GM12878 (cell line): ENCODE measurements around the gene PDCD11. TPM values are rescaled to one million over a fixed set of nuclear protein-coding genes. Genes with fewer than 3 reads are reported as not detected.

Experiments
- ATAC-seq: fragments of 200-7000 bp; cut with Tn5 transposase; 3 replicates; pipeline ENCODE4 v1.9.1; 2020; ENCODE audit warnings: mild to moderate bottlenecking, moderate library complexity
- BruUV-seq: library from RNA; stranded (reverse); fragments of 400-500 nt; replicated peaks from 2 replicates; lab custom pipeline; 2021; lab: Mats Ljungman, UMichigan
- CTCF ChIA-PET: fragments of 300-600 bp; sonication (Branson Sonifier 250); formaldehyde crosslinking; extraction: SDS; loops from one replicate; lab custom pipeline; 2021; ENCODE audit warnings: inconsistent platforms; lab: Yijun Ruan, JAX
- POLR2A ChIA-PET: fragments of 350-600 bp; formaldehyde crosslinking; extraction: SDS; loops from one replicate; lab custom pipeline; 2021; ENCODE audit warnings: inconsistent platforms; lab: Charles Lee
- RAD21 ChIA-PET: fragments of 300-600 bp; sonication (Branson Sonifier 250); formaldehyde crosslinking; loops from one replicate; lab custom pipeline; 2023; ENCODE audit warnings: antibody characterized with exemption; ENCODE audit not compliant: unreplicated experiment; lab: Charles Lee
- SMC1A ChIA-PET: fragments of 300-600 bp; sonication (Branson Sonifier 250); formaldehyde crosslinking; loops from one replicate; lab custom pipeline; 2023; ENCODE audit not compliant: unreplicated experiment, uncharacterized antibody; lab: Charles Lee
- DNase-seq: peaks from one replicate; pipeline ENCODE4 v3.0.0-alpha.2; 2011; ENCODE audit warnings: low read depth, low spot score
- FAIRE-seq: peaks from 3 replicates; lab custom pipeline; 2011; peaks lifted over from hg19 to GRCh38; lab: Jason Lieb, UNC
- H2AFZ ChIP-seq: 2 replicates; pipeline ENCODE4 v1.6.0; 2011; ENCODE audit warnings: low read depth, low read length, control low read depth; ENCODE audit not compliant: control insufficient read depth
- H3K27ac ChIP-seq: 2 replicates; pipeline ENCODE4 v1.5.1; 2011; ENCODE audit warnings: control low read depth; ENCODE audit not compliant: control insufficient read depth, insufficient read depth
- H3K27me3 ChIP-seq, 2 experiments: replicated peaks in 1 of 2; 2 replicates each; pipeline versions ENCODE4 v1.6.0 to v1.6.1; 2011; ENCODE audit warnings: low read length in 1 of 2; ENCODE audit not compliant: control insufficient read depth in 2 of 2, insufficient read depth in 2 of 2
- H3K36me3 ChIP-seq, 2 experiments: 2 replicates each; pipeline ENCODE4 v1.5.1; 2011; ENCODE audit warnings: low read length in 1 of 2; ENCODE audit not compliant: control insufficient read depth in 2 of 2, insufficient read depth in 2 of 2
- H3K4me1 ChIP-seq: 2 replicates; pipeline ENCODE4 v1.6.1; 2011; ENCODE audit warnings: mild to moderate bottlenecking, low read length, moderate library complexity, mixed read lengths; ENCODE audit not compliant: control insufficient read depth, insufficient read depth
- H3K4me2 ChIP-seq: 2 replicates; pipeline ENCODE4 v1.6.0; 2011; ENCODE audit warnings: control low read depth; ENCODE audit not compliant: control insufficient read depth, insufficient read depth
- H3K4me3 ChIP-seq: fragments of 200-600 bp; sonication (generic); 2 replicates; pipeline ENCODE4 v1.5.1; 2016
- H3K79me2 ChIP-seq: 2 replicates; pipeline ENCODE4 v1.6.0; 2011; ENCODE audit warnings: low read length; ENCODE audit not compliant: control insufficient read depth, insufficient read depth
- H3K9ac ChIP-seq: 2 replicates; pipeline ENCODE4 v1.8.0; 2011; ENCODE audit warnings: low read length, control low read depth, mixed read lengths; ENCODE audit not compliant: control insufficient read depth, insufficient read depth
- H3K9me3 ChIP-seq: replicated peaks from 3 replicates; pipeline ENCODE4 v1.5.1; 2011; ENCODE audit warnings: mild to moderate bottlenecking, low read length; ENCODE audit not compliant: control insufficient read depth, insufficient read depth
- H4K20me1 ChIP-seq: 2 replicates; pipeline ENCODE4 v1.6.0; 2011; ENCODE audit not compliant: control insufficient read depth, insufficient read depth
- BHLHE40 ChIP-seq, 2 experiments: fragments of 450-650 bp in 1 of 2; IDR thresholded peaks; 2 replicates each; pipeline ENCODE4 v1.6.1; 2011 to 2017; ENCODE audit warnings: low read depth in 2 of 2, borderline replicate concordance in 1 of 2, improper control_type of control experiment in 1 of 2, low read length in 1 of 2, mild to moderate bottlenecking in 1 of 2
- CBX3 ChIP-seq: fragments of 200-600 bp; sonication (generic); IDR thresholded peaks from 2 replicates; pipeline ENCODE4 v1.6.1; 2016; ENCODE audit warnings: low read depth, borderline replicate concordance
- EGR1 ChIP-seq, 2 experiments: IDR thresholded peaks; 1 replicate in 1 of 2; 2 replicates in 1 of 2; pipeline ENCODE4 v1.6.1; 2011 to 2012; ENCODE audit warnings: low read depth in 2 of 2, low read length in 2 of 2, borderline replicate concordance in 1 of 2, mild to moderate bottlenecking in 1 of 2, moderate library complexity in 1 of 2
- IKZF1 ChIP-seq: fragments of 450-650 bp; conservative IDR thresholded peaks from 2 replicates; pipeline ENCODE4 v1.6.1; 2017; ENCODE audit warnings: antibody characterized with exemption, mild to moderate bottlenecking
- NFIC ChIP-seq: IDR thresholded peaks from 2 replicates; pipeline ENCODE4 v1.6.1; 2012; ENCODE audit warnings: low read depth, mild to moderate bottlenecking, inconsistent platforms, low read length, moderate library complexity
- NR2C1 ChIP-seq: fragments of 450-650 bp; IDR thresholded peaks from 2 replicates; pipeline ENCODE4 v1.6.1; 2017; ENCODE audit warnings: antibody characterized with exemption, mild to moderate bottlenecking, moderate library complexity
- WRNIP1 ChIP-seq: IDR thresholded peaks from 2 replicates; pipeline ENCODE4 v1.6.1; 2011; ENCODE audit warnings: low read depth, low read length, improper control_type of control experiment, borderline replicate concordance
- ZBED1 ChIP-seq: IDR thresholded peaks from 2 replicates; pipeline ENCODE4 v1.6.1; 2016; ENCODE audit warnings: borderline replicate concordance
- ZNF274 ChIP-seq: IDR thresholded peaks from one replicate; pipeline ENCODE4 v1.8.0; 2011; ENCODE audit not compliant: insufficient read length, insufficient read depth
- ZZZ3 ChIP-seq: IDR thresholded peaks from 2 replicates; pipeline ENCODE4 v1.6.1; 2011; ENCODE audit warnings: low read depth; ENCODE audit not compliant: control insufficient read depth, insufficient read length
- WGBS: methylation state at CpG from one replicate; pipeline ENCODE4 v1.1.6; 2016; ENCODE audit warnings: low lambda C conversion rate; ENCODE audit not compliant: insufficient replicate concordance, insufficient coverage; ENCODE audit errors: missing lambda C conversion rate; 5-methylcytosine and 5-hydroxymethylcytosine counted together
- in situ Hi-C: fragments of 300-500 bp; cut with MboI; formaldehyde crosslinking; loops from 9 replicates; pipeline ENCODE4 v1.14.3; 2018; ENCODE audit warnings: mixed read lengths
- intact Hi-C: fragments of 100-400 bp; cut with micrococcal nuclease; formaldehyde crosslinking; loops from one replicate; pipeline ENCODE4 v1.14.2; 2022; ENCODE audit not compliant: unreplicated experiment
- polyA plus RNA-seq, 11 experiments: library from polyadenylated mRNA; depleted of rRNA in 4 of 11; unstranded in 6 of 11; stranded (reverse) in 5 of 11; fragments of >200 nt; fragmentation: Nextera tagmentation in 4 of 11; fragmentation: Illumina TruSeq in 1 of 11; extraction: Ambion mirVana in 4 of 11; extraction: Trizol in 1 of 11; gene quantifications; 1 replicate in 1 of 11; 2 replicates in 10 of 11; pipeline versions ENCODE4 v1.2.1 to v1.2.3, GENCODE V29; 2011 to 2016; ENCODE audit warnings: inconsistent platforms in 2 of 11, missing spikeins in 2 of 11, low read depth in 1 of 11
- total RNA-seq, 4 experiments: library from RNA; depleted of rRNA in 3 of 4; stranded (reverse); fragments of >200 nt in 3 of 4; fragmentation: Illumina TruSeq in 1 of 4; extraction: Trizol in 1 of 4; gene quantifications; 2 replicates each; pipeline versions ENCODE4 v1.2.1 to v1.2.3, GENCODE V29; 2013 to 2021
- TF ChIP-seq, protein P1 (sequence below): fragments of 450-650 bp; IDR thresholded peaks from 2 replicates; pipeline ENCODE4 v1.6.1; 2017; ENCODE audit warnings: mild to moderate bottlenecking

Gene PDCD11
- total and polyA plus RNA-seq, 10 of the 15 experiments (the other 5 are each of a cell fraction or from before 2014, with no cell fraction given), result 13.9 to 69.7 (median 44.8) TPM

DNA sequence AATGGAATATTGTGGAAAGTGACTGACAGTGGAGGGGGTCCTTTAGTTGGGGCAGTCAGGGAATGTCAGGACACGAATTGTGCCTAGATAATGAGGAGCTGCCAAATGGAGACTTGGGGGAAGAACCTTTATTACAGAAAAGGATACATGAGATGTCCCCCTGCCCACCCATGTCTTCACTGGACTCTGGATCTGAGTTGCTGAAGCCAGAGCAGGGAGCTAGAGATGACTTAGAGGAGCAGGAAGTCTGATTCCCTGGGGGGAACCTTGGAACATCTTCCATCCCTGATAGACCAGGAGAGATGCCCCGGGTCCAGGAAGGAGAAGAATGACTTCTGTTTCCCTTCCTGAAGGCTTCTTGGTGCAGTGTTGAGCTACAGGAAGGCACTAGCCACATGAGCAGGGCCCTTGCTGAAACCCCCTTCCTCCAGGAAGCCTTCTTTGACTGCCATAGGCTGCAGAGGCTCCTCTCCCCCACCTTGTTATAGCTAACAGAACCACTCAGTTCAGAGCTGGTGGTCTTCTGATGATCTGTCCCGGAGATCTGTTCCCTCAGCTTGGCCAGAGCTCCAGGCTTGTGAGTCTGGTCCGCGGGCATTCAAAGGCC is 96.3 kb downstream of the PDCD11 start (continued):
- TF ChIP-seq WRNIP1 (no peak), NR2C1 (no peak), ZBED1 (no peak), ZNF274 (no peak), CBX3 (no peak)

GRCh38 chr10:103493362-103493915 is 97.0 kb downstream of the PDCD11 start, which contains the start of gene NEURL1:
Gene NEURL1 (plus strand): TSS chr10:103493705. CDS start chr10:103494388, 683 bp downstream.
- Histone ChIP-seq H4K20me1 (peaks cover 3% of the 10 kb centered on the region; the same call in 1 of the 2 replicates), H3K27ac (no peak within 1 kb of the TSS), H2AFZ (peak within 1 kb of the TSS; percentile 21; the same call in 1 of the 2 replicates), H3K9ac (no peak within 1 kb of the TSS), H3K4me2 (peak within 1 kb of the TSS; percentile 79), H3K4me1 (peaks cover 10% of the 10 kb centered on the region), H3K9me3 (no peaks in the 10 kb centered on the region), H3K36me3 (no peaks in the 10 kb centered on the region), H3K79me2 (no peaks in the 10 kb centered on the region), H3K27me3 (peaks cover 15% of the 10 kb centered on the region in 2 experiments), H3K4me3 (peak within 1 kb of the TSS; percentile 57; the same call in 1 of the 2 replicates)
- ChIA-PET CTCF (interaction anchor here (1.2 to 3.5 kb wide), 7 partner anchors 10 to 100 kb away, joined by 3 to 11 read pairs (median 6); partner anchors contain the start of gene CALHM2), SMC1A (interaction anchor here (1.0 to 1.6 kb wide), 3 partner anchors 10 to 100 kb away, joined by 3 to 7 read pairs (median 4); no protein-coding TSS in a partner anchor), RAD21 (interaction anchor here (0.9 to 1.4 kb wide), 5 partner anchors 10 to 302 kb away, joined by 3 to 5 read pairs (median 3); partner anchors contain the start of gene CALHM1), POLR2A (no interaction called here)
- ATAC-seq (peak; percentile 9; the same call in 2 of the 3 replicates), DNase-seq (no peak), FAIRE-seq (no peak)
- BruUV-seq, result no TSS peak
- WGBS, result 2% methylated on average over 36 of the region's 65 CpGs
- TF ChIP-seq ZZZ3, result no peak
- TF ChIP-seq NFIC, result no peak
- 0 out of 2 replicates have a peak, but pooled peaks have one; percentile 5 for TF ChIP-seq IKZF1
- 0 out of 4 replicates have a peak, but pooled peaks of 1 of the 2 experiments have one; percentile 2 for TF ChIP-seq BHLHE40 (IDR thresholded peaks at IDR 0.05; ENCODE audit: borderline replicate concordance in 1 of 2, low read depth in 2 of 2, low read length in 1 of 2)
- TF ChIP-seq, protein P1, sequence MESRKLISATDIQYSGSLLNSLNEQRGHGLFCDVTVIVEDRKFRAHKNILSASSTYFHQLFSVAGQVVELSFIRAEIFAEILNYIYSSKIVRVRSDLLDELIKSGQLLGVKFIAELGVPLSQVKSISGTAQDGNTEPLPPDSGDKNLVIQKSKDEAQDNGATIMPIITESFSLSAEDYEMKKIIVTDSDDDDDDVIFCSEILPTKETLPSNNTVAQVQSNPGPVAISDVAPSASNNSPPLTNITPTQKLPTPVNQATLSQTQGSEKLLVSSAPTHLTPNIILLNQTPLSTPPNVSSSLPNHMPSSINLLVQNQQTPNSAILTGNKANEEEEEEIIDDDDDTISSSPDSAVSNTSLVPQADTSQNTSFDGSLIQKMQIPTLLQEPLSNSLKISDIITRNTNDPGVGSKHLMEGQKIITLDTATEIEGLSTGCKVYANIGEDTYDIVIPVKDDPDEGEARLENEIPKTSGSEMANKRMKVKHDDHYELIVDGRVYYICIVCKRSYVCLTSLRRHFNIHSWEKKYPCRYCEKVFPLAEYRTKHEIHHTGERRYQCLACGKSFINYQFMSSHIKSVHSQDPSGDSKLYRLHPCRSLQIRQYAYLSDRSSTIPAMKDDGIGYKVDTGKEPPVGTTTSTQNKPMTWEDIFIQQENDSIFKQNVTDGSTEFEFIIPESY, result no peak
- TF ChIP-seq EGR1 (IDR thresholded peaks at IDR 0.05; ENCODE audit: borderline replicate concordance in 1 of 2, low read depth in 2 of 2, low read length in 2 of 2), result peak in 1 of 2 experiments; percentile 81; a peak in 2 of 3 replicates
- in situ Hi-C loops, result no loop called here
- intact Hi-C loops, result loop anchor here (2.0 kb wide), 1 partner anchor 49 kb away; no protein-coding TSS in a partner anchor
